GM19099 (cell line): Measurements from ENCODE around the gene SCMH1.

ENCODE experiments used
- POLR2A ChIP-seq: IDR thresholded peaks from 3 replicates; pipeline ENCODE4 v1.6.1; 2011; ENCODE audit warnings: low read depth; ENCODE audit not compliant: insufficient read length; ENCODE audit errors: extremely low read depth

SCMH1 gene

GRCh38 chr1:41018018-41018410, 224.1 kb downstream of the SCMH1 start:
- TF ChIP-seq POLR2A, result no peak

- TF ChIP-seq POLR2A, result no peak
These were observed 224.7 kb downstream of the SCMH1 start for GRCh38 chr1:41017141-41018017.

- no peak for TF ChIP-seq POLR2A
These were observed 226.1 kb downstream of the SCMH1 start for GRCh38 chr1:41015897-41016470.

- TF ChIP-seq POLR2A, result no peak
These were observed 226.7 kb downstream of the SCMH1 start for GRCh38 chr1:41015281-41015896.

GRCh38 chr1:41014871-41015270, 227.2 kb downstream of the SCMH1 start:
- no peak for TF ChIP-seq POLR2A

- TF ChIP-seq POLR2A, result no peak
These were observed 228.3 kb downstream of the SCMH1 start for GRCh38 chr1:41013796-41014195.

GRCh38 chr1:41013024-41013423, 229.1 kb downstream of the SCMH1 start:
- no peak for TF ChIP-seq POLR2A

GRCh38 chr1:41010345-41010744, 231.8 kb downstream of the SCMH1 start:
- no peak for TF ChIP-seq POLR2A

GRCh38 chr1:41009466-41009865, 232.6 kb downstream of the SCMH1 start:
- no peak for TF ChIP-seq POLR2A

- TF ChIP-seq POLR2A, result no peak
These were observed 234.9 kb downstream of the SCMH1 start for GRCh38 chr1:41006942-41007865.

- TF ChIP-seq POLR2A, result no peak
These were observed 236.2 kb downstream of the SCMH1 start for GRCh38 chr1:41005876-41006275.

GRCh38 chr1:41003640-41004220, 238.4 kb downstream of the SCMH1 start:
- no peak for TF ChIP-seq POLR2A

GRCh38 chr1:41003127-41003639, 238.9 kb downstream of the SCMH1 start:
- TF ChIP-seq POLR2A, result no peak

- no peak for TF ChIP-seq POLR2A
These were observed 243.4 kb downstream of the SCMH1 start for GRCh38 chr1:40998668-40999067.
